ENCODE results near the gene AMACR. TPM values are rescaled to one million over a fixed set of nuclear protein-coding genes. Genes with fewer than 3 reads are reported as not detected.

The AMACR gene
- total and polyA plus RNA-seq, 2 of the 13 experiments (the other 11 are each of a cell fraction or from before 2014, with no cell fraction given): 8.9 to 19.7 TPM

DNA sequence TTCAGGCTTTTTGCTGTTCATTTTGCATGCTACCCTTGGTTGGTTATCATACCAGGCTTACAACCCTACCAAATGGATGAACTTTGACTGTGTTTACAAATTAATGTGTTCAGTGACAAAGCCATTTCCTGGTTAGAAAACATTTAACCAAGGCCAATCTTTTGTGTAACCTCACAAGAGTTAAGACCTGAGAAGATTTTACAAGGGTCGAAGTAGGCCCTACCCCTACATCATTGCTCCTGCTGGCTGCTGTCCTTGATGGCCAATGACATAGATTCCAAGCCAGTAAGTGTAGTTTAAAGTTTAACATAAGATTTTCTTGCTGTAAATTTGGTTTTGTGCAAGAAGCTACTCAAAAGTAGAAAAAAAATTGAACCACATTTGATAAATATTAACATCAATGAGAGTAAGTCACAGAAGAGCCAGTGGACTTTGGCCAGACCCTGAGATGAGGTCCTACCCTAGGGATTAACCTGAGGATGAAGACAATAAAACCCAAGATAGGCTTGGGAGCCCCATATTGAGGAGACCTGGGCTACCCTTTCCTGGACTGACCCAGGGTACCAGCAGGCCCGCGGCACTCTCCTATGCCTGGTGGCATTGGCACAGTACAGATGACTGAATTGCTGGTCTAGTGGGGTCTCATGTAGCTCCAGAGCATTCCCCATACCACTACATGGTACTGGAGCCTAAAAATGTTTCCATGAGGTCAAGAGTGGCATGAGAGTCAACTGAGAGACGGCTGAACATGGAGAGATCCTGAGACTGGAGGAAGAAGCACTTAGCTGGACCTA is 26.9 kb upstream of the AMACR start (continued):
- TF ChIP-seq HOXD1 (CRISPR knock-in tag; IDR thresholded peaks at IDR 0.05): no peak
- TF ChIP-seq, protein P1, sequence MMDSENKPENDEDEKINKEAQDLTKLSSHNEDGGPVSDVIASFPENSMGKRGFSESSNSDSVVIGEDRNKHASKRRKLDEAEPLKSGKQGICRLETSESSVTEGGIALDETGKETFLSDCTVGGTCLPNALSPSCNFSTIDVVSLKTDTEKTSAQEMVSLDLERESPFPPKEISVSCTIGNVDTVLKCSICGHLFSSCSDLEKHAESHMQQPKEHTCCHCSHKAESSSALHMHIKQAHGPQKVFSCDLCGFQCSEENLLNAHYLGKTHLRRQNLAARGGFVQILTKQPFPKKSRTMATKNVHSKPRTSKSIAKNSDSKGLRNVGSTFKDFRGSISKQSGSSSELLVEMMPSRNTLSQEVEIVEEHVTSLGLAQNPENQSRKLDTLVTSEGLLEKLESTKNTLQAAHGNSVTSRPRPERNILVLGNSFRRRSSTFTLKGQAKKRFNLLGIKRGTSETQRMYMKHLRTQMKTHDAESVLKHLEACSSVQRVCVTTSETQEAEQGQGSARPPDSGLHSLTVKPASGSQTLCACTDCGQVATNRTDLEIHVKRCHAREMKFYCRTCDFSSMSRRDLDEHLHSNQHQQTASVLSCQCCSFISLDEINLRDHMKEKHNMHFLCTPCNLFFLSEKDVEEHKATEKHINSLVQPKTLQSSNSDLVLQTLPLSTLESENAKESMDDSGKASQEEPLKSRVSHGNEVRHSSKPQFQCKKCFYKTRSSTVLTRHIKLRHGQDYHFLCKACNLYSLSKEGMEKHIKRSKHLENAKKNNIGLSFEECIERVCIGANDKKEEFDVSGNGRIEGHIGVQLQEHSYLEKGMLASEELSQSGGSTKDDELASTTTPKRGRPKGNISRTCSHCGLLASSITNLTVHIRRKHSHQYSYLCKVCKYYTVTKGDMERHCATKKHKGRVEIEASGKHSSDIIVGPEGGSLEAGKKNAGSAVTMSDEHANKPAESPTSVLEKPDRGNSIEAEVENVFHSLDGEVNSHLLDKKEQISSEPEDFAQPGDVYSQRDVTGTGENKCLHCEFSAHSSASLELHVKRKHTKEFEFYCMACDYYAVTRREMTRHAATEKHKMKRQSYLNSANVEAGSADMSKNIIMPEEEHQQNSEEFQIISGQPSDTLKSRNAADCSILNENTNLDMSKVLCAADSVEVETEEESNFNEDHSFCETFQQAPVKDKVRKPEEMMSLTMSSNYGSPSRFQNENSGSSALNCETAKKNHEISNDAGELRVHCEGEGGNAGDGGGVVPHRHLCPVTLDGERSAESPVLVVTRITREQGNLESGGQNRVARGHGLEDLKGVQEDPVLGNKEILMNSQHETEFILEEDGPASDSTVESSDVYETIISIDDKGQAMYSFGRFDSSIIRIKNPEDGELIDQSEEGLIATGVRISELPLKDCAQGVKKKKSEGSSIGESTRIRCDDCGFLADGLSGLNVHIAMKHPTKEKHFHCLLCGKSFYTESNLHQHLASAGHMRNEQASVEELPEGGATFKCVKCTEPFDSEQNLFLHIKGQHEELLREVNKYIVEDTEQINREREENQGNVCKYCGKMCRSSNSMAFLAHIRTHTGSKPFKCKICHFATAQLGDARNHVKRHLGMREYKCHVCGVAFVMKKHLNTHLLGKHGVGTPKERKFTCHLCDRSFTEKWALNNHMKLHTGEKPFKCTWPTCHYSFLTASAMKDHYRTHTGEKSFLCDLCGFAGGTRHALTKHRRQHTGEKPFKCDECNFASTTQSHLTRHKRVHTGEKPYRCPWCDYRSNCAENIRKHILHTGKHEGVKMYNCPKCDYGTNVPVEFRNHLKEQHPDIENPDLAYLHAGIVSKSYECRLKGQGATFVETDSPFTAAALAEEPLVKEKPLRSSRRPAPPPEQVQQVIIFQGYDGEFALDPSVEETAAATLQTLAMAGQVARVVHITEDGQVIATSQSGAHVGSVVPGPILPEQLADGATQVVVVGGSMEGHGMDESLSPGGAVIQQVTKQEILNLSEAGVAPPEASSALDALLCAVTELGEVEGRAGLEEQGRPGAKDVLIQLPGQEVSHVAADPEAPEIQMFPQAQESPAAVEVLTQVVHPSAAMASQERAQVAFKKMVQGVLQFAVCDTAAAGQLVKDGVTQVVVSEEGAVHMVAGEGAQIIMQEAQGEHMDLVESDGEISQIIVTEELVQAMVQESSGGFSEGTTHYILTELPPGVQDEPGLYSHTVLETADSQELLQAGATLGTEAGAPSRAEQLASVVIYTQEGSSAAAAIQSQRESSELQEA (CRISPR knock-in tag; IDR thresholded peaks at IDR 0.05; ENCODE audit: not compliant biosample characterization): no peak
- no peak for TF ChIP-seq SOX6 (IDR thresholded peaks at IDR 0.05)
- peak; percentile 69 for TF ChIP-seq SOX6 (CRISPR knock-in tag; IDR thresholded peaks at IDR 0.05)
- TF ChIP-seq, protein P2, sequence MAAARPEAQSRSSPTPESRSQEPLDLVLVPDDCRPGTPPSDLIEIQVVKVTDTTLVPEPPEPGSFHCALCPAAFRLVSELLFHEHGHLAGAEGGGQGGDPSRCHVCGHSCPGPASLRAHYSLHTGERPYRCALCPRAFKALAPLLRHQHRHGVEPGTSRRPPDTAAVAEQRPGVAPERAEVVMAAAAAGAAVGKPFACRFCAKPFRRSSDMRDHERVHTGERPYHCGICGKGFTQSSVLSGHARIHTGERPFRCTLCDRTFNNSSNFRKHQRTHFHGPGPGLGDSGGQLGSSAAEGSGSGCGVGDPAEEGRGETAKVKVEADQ (CRISPR knock-in tag; IDR thresholded peaks at IDR 0.05; ENCODE audit: borderline replicate concordance): no peak
- TF ChIP-seq ZNF614 (CRISPR knock-in tag; IDR thresholded peaks at IDR 0.05; ENCODE audit: borderline replicate concordance): 0 out of 2 replicates have a peak, but pooled peaks have one; percentile 32
- TF ChIP-seq MAFG (CRISPR knock-in tag; IDR thresholded peaks at IDR 0.05): no peak
- peak; percentile 43; the same call in 1 of the 2 replicates for TF ChIP-seq ZNF644 (CRISPR knock-in tag; IDR thresholded peaks at IDR 0.05; ENCODE audit: low read depth)
- peak; percentile 19; the same call in 1 of the 2 replicates for TF ChIP-seq TBX2 (CRISPR knock-in tag; IDR thresholded peaks at IDR 0.05; ENCODE audit: borderline replicate concordance)
- peak; percentile 84 for TF ChIP-seq MED1 (CRISPR knock-in tag; IDR thresholded peaks at IDR 0.05)
- 0 out of 2 replicates have a peak, but pooled peaks have one; percentile 37 for TF ChIP-seq CEBPG (CRISPR knock-in tag; IDR thresholded peaks at IDR 0.05)
- TF ChIP-seq, protein P3, sequence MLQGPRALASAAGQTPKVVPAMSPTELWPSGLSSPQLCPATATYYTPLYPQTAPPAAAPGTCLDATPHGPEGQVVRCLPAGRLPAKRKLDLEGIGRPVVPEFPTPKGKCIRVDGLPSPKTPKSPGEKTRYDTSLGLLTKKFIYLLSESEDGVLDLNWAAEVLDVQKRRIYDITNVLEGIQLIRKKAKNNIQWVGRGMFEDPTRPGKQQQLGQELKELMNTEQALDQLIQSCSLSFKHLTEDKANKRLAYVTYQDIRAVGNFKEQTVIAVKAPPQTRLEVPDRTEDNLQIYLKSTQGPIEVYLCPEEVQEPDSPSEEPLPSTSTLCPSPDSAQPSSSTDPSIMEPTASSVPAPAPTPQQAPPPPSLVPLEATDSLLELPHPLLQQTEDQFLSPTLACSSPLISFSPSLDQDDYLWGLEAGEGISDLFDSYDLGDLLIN (CRISPR knock-in tag; IDR thresholded peaks at IDR 0.05; ENCODE audit: borderline replicate concordance): no peak
- peak; percentile 80 for TF ChIP-seq POGZ (CRISPR knock-in tag; IDR thresholded peaks at IDR 0.05)
- peak; percentile 47; the same call in 1 of the 2 replicates for TF ChIP-seq ATF1 (CRISPR knock-in tag; IDR thresholded peaks at IDR 0.05)
- TF ChIP-seq ZMYM4 (CRISPR knock-in tag; IDR thresholded peaks at IDR 0.05): peak; percentile 69; the same call in 1 of the 2 replicates
- TF ChIP-seq MIXL1 (CRISPR knock-in tag; IDR thresholded peaks at IDR 0.05): peak; percentile 83
- no peak for TF ChIP-seq ZC3H4 (CRISPR knock-in tag; IDR thresholded peaks at IDR 0.05; ENCODE audit: borderline replicate concordance)
